ENCODE measurements around the gene CFAP70.

Gene CFAP70

GRCh38 chr10:73232887-73233286, 125.8 kb downstream of the CFAP70 start:
- H3K4me3 ChIP-seq (replicated peaks; ENCODE audit: insufficient read depth, low read length), result no peak overlapping the region
- H3K27me3 ChIP-seq (ENCODE audit: insufficient read depth, poor library complexity, severe bottlenecking), result no peaks in the 10 kb centered on the region
- H3K27ac ChIP-seq (replicated peaks), result no peak overlapping the region
- DNase-seq (ENCODE audit: low read depth in 1 of 2, low spot score in 1 of 2), result no peak
- no peak for TF ChIP-seq POLR2AphosphoS5 (IDR thresholded peaks at IDR 0.05; ENCODE audit: low read depth)
- TF ChIP-seq, protein P1, sequence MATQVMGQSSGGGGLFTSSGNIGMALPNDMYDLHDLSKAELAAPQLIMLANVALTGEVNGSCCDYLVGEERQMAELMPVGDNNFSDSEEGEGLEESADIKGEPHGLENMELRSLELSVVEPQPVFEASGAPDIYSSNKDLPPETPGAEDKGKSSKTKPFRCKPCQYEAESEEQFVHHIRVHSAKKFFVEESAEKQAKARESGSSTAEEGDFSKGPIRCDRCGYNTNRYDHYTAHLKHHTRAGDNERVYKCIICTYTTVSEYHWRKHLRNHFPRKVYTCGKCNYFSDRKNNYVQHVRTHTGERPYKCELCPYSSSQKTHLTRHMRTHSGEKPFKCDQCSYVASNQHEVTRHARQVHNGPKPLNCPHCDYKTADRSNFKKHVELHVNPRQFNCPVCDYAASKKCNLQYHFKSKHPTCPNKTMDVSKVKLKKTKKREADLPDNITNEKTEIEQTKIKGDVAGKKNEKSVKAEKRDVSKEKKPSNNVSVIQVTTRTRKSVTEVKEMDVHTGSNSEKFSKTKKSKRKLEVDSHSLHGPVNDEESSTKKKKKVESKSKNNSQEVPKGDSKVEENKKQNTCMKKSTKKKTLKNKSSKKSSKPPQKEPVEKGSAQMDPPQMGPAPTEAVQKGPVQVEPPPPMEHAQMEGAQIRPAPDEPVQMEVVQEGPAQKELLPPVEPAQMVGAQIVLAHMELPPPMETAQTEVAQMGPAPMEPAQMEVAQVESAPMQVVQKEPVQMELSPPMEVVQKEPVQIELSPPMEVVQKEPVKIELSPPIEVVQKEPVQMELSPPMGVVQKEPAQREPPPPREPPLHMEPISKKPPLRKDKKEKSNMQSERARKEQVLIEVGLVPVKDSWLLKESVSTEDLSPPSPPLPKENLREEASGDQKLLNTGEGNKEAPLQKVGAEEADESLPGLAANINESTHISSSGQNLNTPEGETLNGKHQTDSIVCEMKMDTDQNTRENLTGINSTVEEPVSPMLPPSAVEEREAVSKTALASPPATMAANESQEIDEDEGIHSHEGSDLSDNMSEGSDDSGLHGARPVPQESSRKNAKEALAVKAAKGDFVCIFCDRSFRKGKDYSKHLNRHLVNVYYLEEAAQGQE (IDR thresholded peaks at IDR 0.05; ENCODE audit: insufficient replicate concordance, low read depth), result no peak
- TF ChIP-seq GABPA (IDR thresholded peaks at IDR 0.05; ENCODE audit: low read depth), result no peak
- TF ChIP-seq SPI1 (IDR thresholded peaks at IDR 0.05; ENCODE audit: borderline replicate concordance, low read depth), result no peak
- TF ChIP-seq, protein P2, sequence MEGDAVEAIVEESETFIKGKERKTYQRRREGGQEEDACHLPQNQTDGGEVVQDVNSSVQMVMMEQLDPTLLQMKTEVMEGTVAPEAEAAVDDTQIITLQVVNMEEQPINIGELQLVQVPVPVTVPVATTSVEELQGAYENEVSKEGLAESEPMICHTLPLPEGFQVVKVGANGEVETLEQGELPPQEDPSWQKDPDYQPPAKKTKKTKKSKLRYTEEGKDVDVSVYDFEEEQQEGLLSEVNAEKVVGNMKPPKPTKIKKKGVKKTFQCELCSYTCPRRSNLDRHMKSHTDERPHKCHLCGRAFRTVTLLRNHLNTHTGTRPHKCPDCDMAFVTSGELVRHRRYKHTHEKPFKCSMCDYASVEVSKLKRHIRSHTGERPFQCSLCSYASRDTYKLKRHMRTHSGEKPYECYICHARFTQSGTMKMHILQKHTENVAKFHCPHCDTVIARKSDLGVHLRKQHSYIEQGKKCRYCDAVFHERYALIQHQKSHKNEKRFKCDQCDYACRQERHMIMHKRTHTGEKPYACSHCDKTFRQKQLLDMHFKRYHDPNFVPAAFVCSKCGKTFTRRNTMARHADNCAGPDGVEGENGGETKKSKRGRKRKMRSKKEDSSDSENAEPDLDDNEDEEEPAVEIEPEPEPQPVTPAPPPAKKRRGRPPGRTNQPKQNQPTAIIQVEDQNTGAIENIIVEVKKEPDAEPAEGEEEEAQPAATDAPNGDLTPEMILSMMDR (IDR thresholded peaks at IDR 0.05; ENCODE audit: insufficient read depth, low read length), result no peak

DNA sequence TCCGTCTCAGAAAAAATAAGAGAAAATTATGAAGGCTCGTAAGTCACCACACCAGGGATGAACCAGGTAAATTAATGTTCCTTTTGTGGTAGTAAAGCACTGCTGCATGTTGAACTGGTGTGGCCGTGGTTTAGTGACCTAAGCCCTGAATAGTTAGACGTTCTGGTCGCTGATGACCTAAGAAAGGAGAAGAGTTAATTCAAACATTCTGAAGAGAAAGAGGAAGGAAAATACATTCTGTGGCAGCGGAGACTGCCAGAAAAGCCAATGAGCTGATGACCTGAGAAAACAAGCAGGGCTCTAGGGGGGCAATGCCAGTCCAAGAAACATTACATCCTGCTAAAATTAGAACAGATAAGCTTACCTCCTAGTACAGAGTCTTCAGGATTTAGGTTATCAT, 129.1 kb downstream of the CFAP70 start:
- Histone ChIP-seq H3K27ac (replicated peaks) (peak overlapping the region; percentile 6), H3K27me3 (ENCODE audit: insufficient read depth, poor library complexity, severe bottlenecking) (no peaks in the 10 kb centered on the region), H3K4me3 (replicated peaks; ENCODE audit: insufficient read depth, low read length) (no peak overlapping the region)
- no peak for TF ChIP-seq POLR2AphosphoS5 (IDR thresholded peaks at IDR 0.05; ENCODE audit: low read depth)
- TF ChIP-seq, protein P2 (IDR thresholded peaks at IDR 0.05; ENCODE audit: insufficient read depth, low read length), result no peak
- no peak for TF ChIP-seq SPI1 (IDR thresholded peaks at IDR 0.05; ENCODE audit: borderline replicate concordance, low read depth)
- no peak for TF ChIP-seq GABPA (IDR thresholded peaks at IDR 0.05; ENCODE audit: low read depth)
- TF ChIP-seq, protein P1 (IDR thresholded peaks at IDR 0.05; ENCODE audit: insufficient replicate concordance, low read depth), result no peak
- peak in 1 of 2 experiments; percentile 36 for DNase-seq (ENCODE audit: low read depth in 1 of 2, low spot score in 1 of 2)

DNA sequence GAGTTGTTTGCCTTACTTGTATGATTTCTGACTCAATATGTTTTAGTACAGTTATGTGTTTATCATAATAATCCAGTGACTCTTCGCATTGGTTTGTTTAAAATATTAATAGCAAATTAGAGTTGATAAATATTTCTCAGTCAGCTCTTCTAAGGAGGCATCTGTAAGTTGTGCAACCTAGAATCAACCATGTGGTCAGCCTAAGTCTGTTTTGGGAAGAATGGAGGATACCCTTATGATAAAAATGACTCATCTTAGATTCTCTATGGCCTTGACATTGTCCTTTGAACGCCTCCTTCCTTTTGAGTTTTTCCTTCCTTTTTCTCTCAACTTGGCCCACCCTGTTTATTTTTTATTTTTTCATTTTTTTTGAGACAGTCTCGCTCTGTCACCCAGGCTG, 130.4 kb downstream of the CFAP70 start:
- TF ChIP-seq GABPA (IDR thresholded peaks at IDR 0.05; ENCODE audit: low read depth), result no peak
- TF ChIP-seq, protein P2 (IDR thresholded peaks at IDR 0.05; ENCODE audit: insufficient read depth, low read length), result no peak
- TF ChIP-seq SPI1 (IDR thresholded peaks at IDR 0.05; ENCODE audit: borderline replicate concordance, low read depth), result no peak
- TF ChIP-seq POLR2AphosphoS5 (IDR thresholded peaks at IDR 0.05; ENCODE audit: low read depth), result no peak
- TF ChIP-seq, protein P1 (IDR thresholded peaks at IDR 0.05; ENCODE audit: insufficient replicate concordance, low read depth), result no peak
- H3K27ac ChIP-seq (replicated peaks), result no peak overlapping the region
- no peak overlapping the region for H3K4me3 ChIP-seq (replicated peaks; ENCODE audit: insufficient read depth, low read length)
- H3K27me3 ChIP-seq (ENCODE audit: insufficient read depth, poor library complexity, severe bottlenecking), result no peaks in the 10 kb centered on the region
- DNase-seq (ENCODE audit: low read depth in 1 of 2, low spot score in 1 of 2), result no peak
